Ovary (tissue), 3 donors: ENCODE data around the gene SCN4A.
"Not testable (repeated sequence)": the region's sequence is repeated elsewhere in the genome, so short reads cannot be mapped to it uniquely, and the experiment has no call there.

ENCODE experiments used
- POLR2A ChIP-seq: fragments of 450-650 bp; IDR thresholded peaks from one replicate; pipeline ENCODE4 v1.6.1; 2017; ENCODE audit warnings: antibody characterized with exemption, mild to moderate bottlenecking, moderate library complexity
- TF ChIP-seq, protein P1 (sequence below), 3 donors: fragments of 450-650 bp in 2 of 3; fragments of 200-600 bp in 1 of 3; IDR thresholded peaks; one replicate each; pipeline versions ENCODE4 v1.5.1 to v1.8.0; 2016 to 2022; ENCODE audit warnings: antibody characterized with exemption in 3 of 3, mild to moderate bottlenecking in 1 of 3
- donor health status: DM: no; HTN: no; CAD: no.

DNA sequence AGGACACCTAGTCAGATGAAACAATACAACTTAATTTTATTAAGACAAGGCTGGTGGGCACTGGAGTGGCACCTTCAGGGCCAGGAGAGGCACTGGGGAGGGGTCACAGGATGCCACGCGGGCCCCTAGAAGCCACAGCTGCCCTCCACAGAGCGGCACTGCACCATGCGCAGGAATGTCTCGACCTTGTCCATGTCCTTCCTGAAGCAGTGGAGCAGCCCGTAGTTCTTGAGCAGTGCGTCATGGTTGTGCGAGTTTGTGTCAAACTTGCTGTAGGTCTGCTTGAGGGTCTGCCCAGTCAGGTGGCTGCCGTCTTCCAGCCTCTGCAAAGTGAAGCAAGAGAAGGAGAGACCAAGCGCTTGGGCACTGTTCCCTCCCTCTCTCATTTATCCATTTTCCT is 63.1 kb downstream of the SCN4A start:
- TF ChIP-seq, protein P1, sequence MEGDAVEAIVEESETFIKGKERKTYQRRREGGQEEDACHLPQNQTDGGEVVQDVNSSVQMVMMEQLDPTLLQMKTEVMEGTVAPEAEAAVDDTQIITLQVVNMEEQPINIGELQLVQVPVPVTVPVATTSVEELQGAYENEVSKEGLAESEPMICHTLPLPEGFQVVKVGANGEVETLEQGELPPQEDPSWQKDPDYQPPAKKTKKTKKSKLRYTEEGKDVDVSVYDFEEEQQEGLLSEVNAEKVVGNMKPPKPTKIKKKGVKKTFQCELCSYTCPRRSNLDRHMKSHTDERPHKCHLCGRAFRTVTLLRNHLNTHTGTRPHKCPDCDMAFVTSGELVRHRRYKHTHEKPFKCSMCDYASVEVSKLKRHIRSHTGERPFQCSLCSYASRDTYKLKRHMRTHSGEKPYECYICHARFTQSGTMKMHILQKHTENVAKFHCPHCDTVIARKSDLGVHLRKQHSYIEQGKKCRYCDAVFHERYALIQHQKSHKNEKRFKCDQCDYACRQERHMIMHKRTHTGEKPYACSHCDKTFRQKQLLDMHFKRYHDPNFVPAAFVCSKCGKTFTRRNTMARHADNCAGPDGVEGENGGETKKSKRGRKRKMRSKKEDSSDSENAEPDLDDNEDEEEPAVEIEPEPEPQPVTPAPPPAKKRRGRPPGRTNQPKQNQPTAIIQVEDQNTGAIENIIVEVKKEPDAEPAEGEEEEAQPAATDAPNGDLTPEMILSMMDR (IDR thresholded peaks at IDR 0.05) = not testable (repeated sequence)
- not testable (repeated sequence) for TF ChIP-seq POLR2A
